Left forelimb (tissue), 1 donor: ENCODE data around the gene GFRAL.
"Not testable (repeated sequence)": the region's sequence is repeated elsewhere in the genome, so short reads cannot be mapped to it uniquely, and the experiment has no call there.

ENCODE experiments used
- DNase-seq: peaks from one replicate; pipeline ENCODE4 v3.0.0-alpha.2; 2018; ENCODE audit warnings: low spot score

GFRAL gene

GRCh38 chr6:55327169-55327568 lies at the start of gene GFRAL:
Gene GFRAL, plus strand, starts transcription at chr6:55327469. Its CDS starts 86 bp downstream, at chr6:55327555.
- no peak for DNase-seq

GRCh38 chr6:55277646-55278045 lies 49.6 kb upstream of the GFRAL start:
- no peak for DNase-seq

- DNase-seq = no peak
These were observed 46.1 kb upstream of the GFRAL start for GRCh38 chr6:55281215-55281614.

- DNase-seq = no peak
These were observed 45.2 kb upstream of the GFRAL start for GRCh38 chr6:55282115-55282514.

- no peak for DNase-seq
These were observed 40.4 kb upstream of the GFRAL start for GRCh38 chr6:55286824-55287223.

- no peak for DNase-seq
These were observed 36.5 kb upstream of the GFRAL start for GRCh38 chr6:55290736-55291135.

GRCh38 chr6:55293116-55293515 lies 34.2 kb upstream of the GFRAL start:
- DNase-seq = no peak

GRCh38 chr6:55297214-55297613 lies 30.1 kb upstream of the GFRAL start:
- DNase-seq = not testable (repeated sequence)

GRCh38 chr6:55299286-55299985 lies 27.8 kb upstream of the GFRAL start:
- DNase-seq = no peak

GRCh38 chr6:55304747-55305146 lies 22.5 kb upstream of the GFRAL start:
- no peak for DNase-seq

GRCh38 chr6:55319961-55320695 lies 7.1 kb upstream of the GFRAL start:
- DNase-seq = no peak

- no peak for DNase-seq
These were observed 6.6 kb upstream of the GFRAL start for GRCh38 chr6:55320696-55321086.

GRCh38 chr6:55377150-55377549 lies 49.9 kb downstream of the GFRAL start:
- DNase-seq = no peak

GRCh38 chr6:55379471-55379870 lies 52.2 kb downstream of the GFRAL start:
- DNase-seq = no peak

GRCh38 chr6:55379895-55380294 lies 52.6 kb downstream of the GFRAL start:
- DNase-seq = no peak

GRCh38 chr6:55388211-55388610 lies 60.9 kb downstream of the GFRAL start:
- DNase-seq = no peak

- DNase-seq = no peak
These were observed 68.6 kb downstream of the GFRAL start for GRCh38 chr6:55395871-55396270.

GRCh38 chr6:55397986-55398385 lies 70.7 kb downstream of the GFRAL start:
- DNase-seq = no peak

- DNase-seq = no peak
These were observed 72.1 kb downstream of the GFRAL start for GRCh38 chr6:55399351-55399750.

- DNase-seq = no peak
These were observed 78.4 kb downstream of the GFRAL start for GRCh38 chr6:55405474-55406235.

GRCh38 chr6:55410674-55411073 lies 83.4 kb downstream of the GFRAL start:
- no peak for DNase-seq

- DNase-seq = no peak
These were observed 96.7 kb downstream of the GFRAL start for GRCh38 chr6:55423933-55424332.
